Superior temporal gyrus (tissue), 1 donor: ENCODE data around the gene SLC25A34.

Experiments
- DNase-seq: peaks from one replicate; pipeline ENCODE4 v3.0.0-alpha.2; 2016; ENCODE audit errors: extremely low spot score

Gene SLC25A34

GRCh38 chr1:15714406-15715136 lies 21.5 kb upstream of the SLC25A34 start:
- peak; percentile 84 for DNase-seq

DNA sequence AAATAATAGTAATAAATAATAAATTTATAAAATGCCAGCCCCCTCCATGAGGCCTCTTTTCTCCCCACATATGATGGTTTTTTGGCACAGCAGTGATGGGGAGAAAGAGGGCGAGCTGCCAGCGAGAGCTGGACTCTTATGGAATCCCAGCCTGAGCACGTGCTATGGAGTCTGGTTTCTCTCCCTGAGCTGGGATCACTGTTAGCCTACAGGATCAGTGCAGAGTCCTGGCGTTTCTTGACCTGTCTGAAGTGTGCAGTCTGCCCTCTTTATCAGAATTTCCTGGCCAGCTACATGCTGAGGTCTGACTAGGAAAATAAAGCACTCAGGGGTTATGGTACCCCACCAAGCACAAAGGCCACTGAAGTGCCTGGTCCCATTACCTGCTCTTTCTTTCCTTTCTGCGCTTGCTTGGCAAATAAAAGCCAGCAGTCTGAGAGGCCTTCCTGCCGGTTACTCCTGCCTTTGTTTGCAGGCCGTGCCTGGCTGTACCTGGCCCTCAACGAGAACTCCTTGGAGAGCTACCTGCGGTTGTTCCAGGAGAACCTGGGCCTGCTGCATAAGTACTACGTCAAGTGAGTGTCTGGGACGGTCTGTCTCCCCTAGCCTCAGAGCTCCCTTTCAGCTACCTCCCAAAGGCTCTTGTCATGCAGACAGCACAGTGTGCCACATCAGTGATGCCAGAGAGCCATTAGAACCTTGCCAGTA lies 18.5 kb upstream of the SLC25A34 start:
- DNase-seq, result no peak

GRCh38 chr1:15718199-15718601 lies 17.9 kb upstream of the SLC25A34 start:
- no peak for DNase-seq

GRCh38 chr1:15719381-15720120 lies 16.5 kb upstream of the SLC25A34 start:
- DNase-seq, result no peak

- no peak for DNase-seq
Observed at GRCh38 chr1:15720861-15721260, 15.2 kb upstream of the SLC25A34 start.

- DNase-seq, result no peak
Observed at GRCh38 chr1:15722411-15722810, 13.6 kb upstream of the SLC25A34 start.

- DNase-seq, result no peak
Observed at GRCh38 chr1:15722836-15723532, 13.1 kb upstream of the SLC25A34 start.

GRCh38 chr1:15723631-15724246 lies 12.3 kb upstream of the SLC25A34 start:
- no peak for DNase-seq

- no peak for DNase-seq
Observed at GRCh38 chr1:15724949-15725880, 10.8 kb upstream of the SLC25A34 start.

- no peak for DNase-seq
Observed at GRCh38 chr1:15726508-15726907, 9.6 kb upstream of the SLC25A34 start.

- no peak for DNase-seq
Observed at GRCh38 chr1:15727021-15727420, 9.0 kb upstream of the SLC25A34 start.

DNA sequence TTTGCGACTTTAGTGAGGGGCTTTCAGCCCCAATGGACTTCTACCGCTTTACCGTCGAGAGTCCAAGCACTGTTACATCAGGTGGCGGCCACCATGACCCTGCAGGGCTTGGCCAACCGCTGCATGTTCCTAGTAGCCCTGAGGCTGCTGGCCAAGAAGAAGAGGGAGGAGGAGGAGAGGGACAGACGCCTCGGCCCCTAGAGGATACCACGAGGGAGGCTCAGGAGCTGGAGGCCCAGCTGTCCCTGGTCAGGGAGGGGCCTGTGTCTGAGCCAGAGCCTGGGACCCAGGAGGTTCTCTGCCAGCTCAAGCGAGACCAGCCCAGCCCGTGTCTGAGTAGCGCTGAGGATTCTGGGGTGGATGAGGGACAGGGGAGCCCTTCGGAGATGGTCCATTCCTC lies 8.6 kb upstream of the SLC25A34 start:
- DNase-seq, result no peak

- no peak for DNase-seq
Observed at GRCh38 chr1:15727866-15728534, 8.1 kb upstream of the SLC25A34 start.

- no peak for DNase-seq
Observed at GRCh38 chr1:15728937-15729657, 7.0 kb upstream of the SLC25A34 start.

DNA sequence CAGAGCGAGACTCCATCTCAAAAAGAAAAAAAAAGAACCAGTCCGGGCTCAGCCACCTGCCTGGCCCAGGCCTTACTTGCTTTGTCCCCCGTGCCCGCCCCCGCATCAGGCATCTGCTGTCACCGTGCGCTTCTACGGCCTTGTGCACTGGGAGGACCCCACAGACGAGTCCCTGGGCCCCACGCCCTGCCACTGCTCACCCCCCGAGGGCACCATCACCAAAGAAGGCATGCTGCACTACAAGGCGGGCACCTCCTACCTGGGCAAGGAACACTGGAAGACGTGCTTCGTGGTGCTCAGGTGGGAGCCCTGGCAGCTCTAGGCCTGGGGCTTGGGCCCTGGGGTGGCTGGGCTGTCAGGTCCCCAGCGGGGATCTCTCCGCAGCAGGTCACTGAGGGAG lies 5.6 kb upstream of the SLC25A34 start:
- DNase-seq, result no peak

DNA sequence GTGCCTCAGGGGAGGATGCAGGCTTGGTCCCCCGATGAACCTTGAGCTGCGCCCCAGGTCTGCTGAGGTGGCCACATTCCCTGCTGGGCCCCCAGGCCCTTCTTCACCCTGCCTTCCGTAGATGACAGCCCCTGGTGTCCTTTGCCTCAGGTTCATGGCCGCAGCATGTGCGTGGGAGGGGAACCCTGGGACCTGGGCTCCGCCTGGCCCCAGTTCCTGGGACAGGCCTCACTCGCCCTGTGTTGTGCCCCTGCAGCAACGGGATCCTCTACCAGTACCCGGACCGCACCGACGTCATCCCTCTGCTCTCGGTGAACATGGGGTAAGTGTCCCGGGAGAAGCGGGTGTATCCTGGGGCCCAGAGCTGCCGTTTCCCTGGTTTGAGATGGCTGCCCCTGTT lies 5.1 kb upstream of the SLC25A34 start:
- DNase-seq, result no peak

DNA sequence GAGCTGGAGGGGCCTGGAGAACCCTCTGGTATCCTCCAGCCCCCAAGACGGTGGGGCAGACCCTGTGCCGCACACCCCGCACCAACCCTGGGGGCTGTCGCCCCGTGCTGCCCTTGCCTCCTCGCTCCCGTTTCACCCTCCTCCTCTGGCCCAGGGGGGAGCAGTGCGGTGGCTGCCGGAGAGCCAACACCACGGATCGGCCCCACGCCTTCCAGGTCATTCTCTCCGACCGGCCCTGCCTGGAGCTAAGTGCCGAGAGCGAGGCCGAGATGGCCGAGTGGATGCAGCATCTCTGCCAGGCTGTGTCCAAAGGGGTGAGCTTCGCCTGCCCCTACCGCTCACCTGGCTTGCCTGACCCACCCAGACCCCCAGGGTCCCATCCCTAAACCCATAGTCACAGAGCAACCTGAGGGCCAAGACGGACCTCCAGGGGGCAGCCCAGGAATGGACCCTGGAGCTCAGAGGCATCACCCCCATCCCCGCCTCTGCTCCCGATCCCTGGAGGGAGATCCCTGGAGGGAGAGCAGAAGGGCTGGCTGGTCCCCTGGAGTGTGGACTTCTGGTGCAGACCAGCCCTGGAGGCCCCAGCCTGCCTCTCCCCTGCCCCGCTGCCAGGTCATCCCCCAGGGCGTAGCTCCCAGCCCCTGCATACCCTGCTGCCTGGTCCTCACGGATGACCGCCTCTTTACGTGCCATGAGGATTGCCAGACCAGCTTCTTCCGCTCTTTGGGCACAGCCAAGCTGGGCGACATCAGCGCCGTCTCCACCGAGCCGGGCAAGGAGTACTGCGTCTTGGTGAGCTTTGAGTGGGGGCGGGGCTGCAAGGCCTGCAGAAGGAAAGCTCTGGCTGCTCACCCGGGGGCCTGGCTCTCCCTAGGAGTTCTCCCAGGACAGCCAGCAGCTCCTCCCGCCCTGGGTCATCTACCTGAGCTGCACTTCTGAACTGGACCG lies 4.0 kb upstream of the SLC25A34 start:
- no peak for DNase-seq

GRCh38 chr1:15732686-15733081 lies 3.4 kb upstream of the SLC25A34 start:
- DNase-seq, result no peak
